ENCODE data around the gene CPED1. TPM values are rescaled to one million over a fixed set of nuclear protein-coding genes. Genes with fewer than 3 reads are reported as not detected.
"Not testable (repeated sequence)": the region's sequence is repeated elsewhere in the genome, so short reads cannot be mapped to it uniquely, and the experiment has no call there.

The CPED1 gene
- total RNA-seq, 1 donor from 2014 or later = 0.77 TPM

DNA sequence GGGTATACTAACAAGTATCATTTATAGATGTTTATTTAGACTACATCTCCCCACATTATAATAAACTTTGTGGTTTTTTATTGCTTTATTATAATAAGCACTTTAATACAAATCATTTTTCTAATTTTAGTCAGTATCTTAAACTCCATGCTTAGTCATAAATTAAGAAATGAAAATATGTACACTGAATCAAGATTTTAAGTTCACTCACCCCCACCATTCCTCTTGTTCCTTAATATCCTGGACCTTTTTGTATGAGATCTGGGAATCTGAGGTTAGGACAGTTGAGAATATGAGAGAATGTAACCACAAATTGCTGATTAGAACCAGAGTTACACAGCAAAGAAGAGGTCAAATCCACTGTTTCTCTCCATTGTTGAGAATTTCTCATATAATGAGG is 246.7 kb downstream of the CPED1 start:
- DNase-seq (ENCODE audit: low read depth in 2 of 2) = no peak

- no peak for DNase-seq (ENCODE audit: low read depth in 2 of 2)
Observed at GRCh38 chr7:121237601-121238000, 249.1 kb downstream of the CPED1 start.

DNA sequence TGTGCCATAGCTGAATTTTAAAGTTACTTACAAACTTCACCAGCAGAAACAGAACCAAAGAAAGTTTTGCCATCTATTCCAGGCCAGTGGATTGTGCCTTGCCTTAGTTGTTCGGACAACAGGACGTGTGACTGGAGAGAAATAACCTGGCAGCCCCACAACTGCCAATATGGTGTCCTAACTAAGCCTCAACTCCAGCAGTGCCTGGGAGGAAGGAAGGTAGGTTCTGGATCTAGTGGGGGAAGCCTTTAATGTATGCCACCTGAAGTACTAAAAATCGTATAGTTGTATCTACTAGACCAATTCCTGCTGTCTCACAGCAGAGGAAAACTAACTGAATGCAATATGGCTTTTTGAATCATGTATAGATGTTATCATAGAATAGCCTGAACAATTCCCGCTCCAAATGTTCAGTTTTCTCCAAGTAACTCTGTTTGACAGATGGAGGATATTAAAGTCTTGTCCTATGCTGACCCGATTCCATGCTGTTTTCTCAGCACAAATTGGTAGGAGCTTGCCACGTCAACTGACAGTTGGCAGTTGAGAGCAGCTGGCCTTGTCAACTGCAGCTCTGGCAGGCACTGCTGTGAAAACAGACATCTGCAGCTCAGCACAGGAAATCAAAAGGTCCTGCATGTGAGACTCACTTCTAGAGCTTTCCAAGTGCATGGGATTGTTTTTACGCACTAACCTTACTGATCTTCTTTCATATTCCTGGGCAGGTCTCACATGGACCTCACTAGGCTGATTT is 255.8 kb downstream of the CPED1 start:
- no peak for DNase-seq (ENCODE audit: low read depth in 2 of 2)

DNA sequence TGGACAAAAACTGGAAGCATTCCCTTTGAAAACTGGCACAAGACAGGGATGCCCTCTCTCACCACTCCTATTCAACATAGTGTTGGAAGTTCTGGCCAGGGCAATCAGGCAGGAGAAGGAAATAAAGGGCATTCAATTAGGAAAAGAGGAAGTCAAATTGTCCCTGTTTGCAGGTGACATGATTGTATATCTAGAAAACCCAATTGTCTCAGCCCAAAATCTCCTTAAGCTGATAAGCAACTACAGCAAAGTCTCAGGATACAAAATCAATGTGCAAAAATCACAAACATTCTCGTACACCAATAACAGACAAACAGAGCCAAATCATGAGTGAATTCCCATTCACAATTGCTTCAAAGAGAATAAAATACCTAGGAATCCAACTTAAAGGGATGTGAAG is 262.9 kb downstream of the CPED1 start:
- not testable (repeated sequence) for DNase-seq (ENCODE audit: low read depth in 2 of 2)

DNA sequence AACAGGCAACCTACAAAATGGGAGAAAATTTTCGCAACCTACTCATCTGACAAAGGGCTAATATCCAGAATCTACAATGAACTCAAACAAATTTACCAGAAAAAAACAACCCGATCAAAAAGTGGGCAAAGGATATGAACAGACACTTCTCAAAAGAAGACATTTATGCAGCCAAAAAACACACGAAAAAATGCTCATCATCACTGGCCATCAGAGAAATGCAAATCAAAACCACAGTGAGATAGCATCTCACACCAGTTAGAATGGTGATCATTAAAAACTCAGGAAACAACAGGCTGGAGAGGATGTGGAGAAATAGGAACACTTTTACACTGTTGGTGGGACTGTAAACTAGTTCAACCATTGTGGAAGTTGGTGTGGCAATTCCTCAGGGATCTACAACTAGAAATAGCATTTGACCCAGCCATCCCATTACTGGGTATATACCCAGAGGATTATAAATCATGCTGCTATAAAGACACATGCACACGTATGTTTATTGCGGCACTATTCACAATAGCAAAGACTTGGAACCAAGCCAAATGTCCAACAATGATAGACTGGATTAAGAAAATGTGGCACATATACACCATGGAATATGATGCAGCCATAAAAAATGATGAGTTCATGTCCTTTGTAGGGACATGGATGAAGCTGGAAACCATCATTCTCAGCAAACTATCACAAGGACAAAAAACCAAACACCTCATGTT is 264.2 kb downstream of the CPED1 start:
- DNase-seq (ENCODE audit: low read depth in 2 of 2) = not testable (repeated sequence)

- no peak for DNase-seq (ENCODE audit: low read depth in 2 of 2)
Observed at GRCh38 chr7:121259826-121260225, 271.3 kb downstream of the CPED1 start.

DNA sequence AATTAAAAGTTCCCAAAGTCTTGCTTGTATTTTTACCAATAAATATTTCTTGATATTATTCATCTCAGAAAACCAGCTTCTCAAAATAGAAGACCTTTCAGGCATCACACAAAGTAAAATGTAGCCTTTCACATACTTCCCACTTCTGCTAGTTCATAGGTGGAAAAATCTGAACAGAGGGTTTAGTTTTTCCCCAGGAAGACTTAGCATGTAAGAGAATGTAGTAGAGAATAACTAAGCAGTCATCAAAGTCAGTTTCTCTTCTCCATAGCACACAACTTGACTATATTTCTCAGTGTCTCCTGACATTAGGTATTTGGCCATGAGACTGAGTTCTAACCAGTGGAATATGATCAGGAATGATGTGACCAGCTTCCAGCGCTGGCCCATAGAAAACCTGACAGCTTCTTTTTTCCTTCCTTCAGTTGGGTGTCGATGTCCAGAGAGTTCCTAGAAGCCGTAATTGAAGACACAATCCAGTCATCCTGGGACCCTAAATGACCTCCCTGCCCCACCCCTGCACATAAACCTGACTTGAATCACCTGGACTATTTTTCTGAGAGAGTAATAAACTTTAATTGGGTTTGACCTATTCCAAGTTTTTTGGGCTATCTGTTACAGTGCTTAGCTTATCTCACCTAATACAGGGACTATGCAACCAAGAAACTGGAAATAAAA is 272.8 kb downstream of the CPED1 start:
- no peak for DNase-seq (ENCODE audit: low read depth in 2 of 2)

- no peak for DNase-seq (ENCODE audit: low read depth in 2 of 2)
Observed at GRCh38 chr7:121262221-121262620, 273.7 kb downstream of the CPED1 start.

- no peak for DNase-seq (ENCODE audit: low read depth in 2 of 2)
Observed at GRCh38 chr7:121262969-121263368, 274.5 kb downstream of the CPED1 start.

DNA sequence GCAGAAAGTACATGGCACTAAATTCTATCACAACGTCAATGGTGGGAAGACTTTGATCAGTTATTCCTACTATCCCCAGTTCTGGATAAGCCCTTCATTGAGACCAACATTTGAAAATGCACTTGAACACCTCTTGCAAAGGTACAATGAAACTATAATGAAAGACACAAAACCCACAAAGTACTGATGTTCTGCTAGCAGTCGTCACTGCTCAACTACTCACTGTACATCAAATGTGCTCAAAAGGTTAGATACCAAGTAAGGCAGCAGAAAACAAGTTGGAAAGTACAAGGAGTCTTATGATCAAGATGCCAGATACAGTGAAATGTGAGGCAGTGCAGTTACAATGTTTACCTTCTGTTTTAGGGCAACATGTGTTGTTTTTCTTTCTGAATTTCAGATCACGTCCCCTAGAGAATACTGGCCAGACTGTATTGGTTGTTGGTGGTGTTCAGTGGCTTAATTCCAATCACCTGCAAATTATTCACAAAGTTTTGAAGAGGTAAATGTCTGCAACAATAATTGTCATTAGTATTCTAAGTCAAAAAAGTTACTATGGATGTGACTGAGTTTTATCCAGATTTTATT is 277.9 kb downstream of the CPED1 start:
- DNase-seq (ENCODE audit: low read depth in 2 of 2) = no peak

- DNase-seq (ENCODE audit: low read depth in 2 of 2) = no peak
Observed at GRCh38 chr7:121267612-121268011, 279.1 kb downstream of the CPED1 start.

DNA sequence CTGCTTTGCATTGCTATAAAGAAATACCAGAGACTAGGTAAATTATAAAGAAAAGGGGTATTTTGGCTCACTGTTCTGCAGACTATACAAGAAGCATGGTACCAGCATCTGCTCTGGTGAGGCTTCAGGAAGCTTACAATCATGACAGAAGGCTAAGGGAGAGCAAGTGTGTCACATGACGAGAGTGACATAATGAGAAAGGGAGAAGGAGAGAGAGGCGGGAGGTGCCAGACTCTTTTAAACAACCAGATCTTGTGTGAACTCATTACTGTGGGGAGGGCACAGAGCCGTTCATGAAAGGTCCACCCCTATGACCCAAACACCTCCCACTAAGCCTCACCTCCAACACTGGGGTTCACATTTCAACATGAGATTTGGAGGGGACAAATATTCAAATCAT is 281.3 kb downstream of the CPED1 start:
- no peak for DNase-seq (ENCODE audit: low read depth in 2 of 2)

GRCh38 chr7:121271098-121271497 is 282.6 kb downstream of the CPED1 start:
- no peak for DNase-seq (ENCODE audit: low read depth in 2 of 2)

DNA sequence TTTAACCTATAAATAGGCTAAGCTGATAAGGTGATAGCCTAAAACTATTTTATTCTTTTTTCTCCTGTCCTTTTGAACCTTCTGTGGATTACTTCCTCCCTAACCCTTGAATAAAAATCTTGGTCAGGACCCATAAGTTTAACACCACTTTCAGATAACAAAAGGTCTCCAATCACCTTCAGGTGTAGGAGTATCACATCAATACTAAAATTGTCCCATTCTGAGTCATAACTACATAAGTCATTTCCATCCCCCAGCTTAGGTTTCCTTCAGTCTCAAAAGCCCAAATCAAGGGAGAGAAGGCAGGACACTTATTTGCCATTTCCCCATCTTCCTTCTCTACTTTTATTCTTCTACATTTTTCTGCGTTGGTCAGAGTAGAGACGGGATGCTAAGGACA is 283.4 kb downstream of the CPED1 start:
- DNase-seq (ENCODE audit: low read depth in 2 of 2) = no peak

GRCh38 chr7:121272676-121273075 is 284.2 kb downstream of the CPED1 start:
- no peak for DNase-seq (ENCODE audit: low read depth in 2 of 2)

GRCh38 chr7:121273467-121274167 is 285.1 kb downstream of the CPED1 start:
- DNase-seq (ENCODE audit: low read depth in 2 of 2) = no peak

DNA sequence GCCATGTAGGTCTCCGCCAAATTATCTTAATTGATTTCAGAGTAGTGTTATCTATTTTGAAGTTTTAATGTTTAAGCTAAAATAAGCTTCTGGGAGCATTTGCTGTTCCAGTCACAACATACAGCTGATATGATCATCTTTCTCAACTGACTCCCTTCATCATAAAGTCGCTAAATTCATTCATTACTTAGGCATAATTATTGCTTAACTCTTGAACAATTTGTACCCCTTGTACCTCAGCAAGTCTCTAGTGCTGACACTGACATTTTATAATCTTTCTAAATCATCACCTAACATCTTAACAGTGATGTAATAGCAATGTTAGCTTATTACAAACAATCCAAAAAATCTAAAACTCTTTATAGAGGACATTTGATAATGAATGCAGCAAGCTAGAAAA is 286.0 kb downstream of the CPED1 start:
- DNase-seq (ENCODE audit: low read depth in 2 of 2) = no peak

DNA sequence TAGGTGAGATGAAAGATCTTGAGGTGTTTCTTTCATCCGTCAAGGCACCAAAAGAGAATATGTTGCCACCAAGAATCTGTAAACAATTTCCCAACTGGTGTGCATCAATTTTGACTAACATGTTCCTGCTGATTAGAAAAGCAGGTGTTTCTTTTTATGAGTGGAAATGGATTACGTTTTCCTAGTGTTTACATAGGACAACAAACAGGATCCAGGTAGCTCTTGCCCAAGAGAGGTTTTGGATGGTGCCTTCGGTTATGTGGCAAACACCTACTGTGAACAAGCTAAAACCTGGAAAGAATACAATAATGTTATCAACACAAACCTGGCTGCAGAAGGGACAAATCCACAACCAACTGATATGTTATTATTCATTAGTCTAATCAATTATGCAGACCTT is 286.7 kb downstream of the CPED1 start:
- DNase-seq (ENCODE audit: low read depth in 2 of 2) = no peak

DNA sequence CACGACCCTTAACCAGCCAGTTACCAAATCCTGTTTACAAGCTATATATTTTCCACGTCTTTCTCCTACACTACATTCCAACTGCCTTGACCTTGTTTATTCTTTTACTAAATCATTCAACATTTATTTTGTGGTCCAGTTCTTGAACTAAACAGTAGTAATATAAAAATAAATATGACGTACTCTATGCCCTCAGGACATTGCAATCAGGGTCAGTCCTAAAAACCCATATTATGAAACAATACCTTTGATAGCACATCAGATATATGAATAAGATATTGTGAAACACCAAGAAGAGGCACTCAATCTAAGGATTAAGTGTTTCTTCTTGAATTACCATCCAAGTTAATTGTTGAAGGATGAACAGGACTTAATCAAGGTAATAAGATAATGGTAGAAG is 287.8 kb downstream of the CPED1 start:
- DNase-seq (ENCODE audit: low read depth in 2 of 2) = no peak

DNA sequence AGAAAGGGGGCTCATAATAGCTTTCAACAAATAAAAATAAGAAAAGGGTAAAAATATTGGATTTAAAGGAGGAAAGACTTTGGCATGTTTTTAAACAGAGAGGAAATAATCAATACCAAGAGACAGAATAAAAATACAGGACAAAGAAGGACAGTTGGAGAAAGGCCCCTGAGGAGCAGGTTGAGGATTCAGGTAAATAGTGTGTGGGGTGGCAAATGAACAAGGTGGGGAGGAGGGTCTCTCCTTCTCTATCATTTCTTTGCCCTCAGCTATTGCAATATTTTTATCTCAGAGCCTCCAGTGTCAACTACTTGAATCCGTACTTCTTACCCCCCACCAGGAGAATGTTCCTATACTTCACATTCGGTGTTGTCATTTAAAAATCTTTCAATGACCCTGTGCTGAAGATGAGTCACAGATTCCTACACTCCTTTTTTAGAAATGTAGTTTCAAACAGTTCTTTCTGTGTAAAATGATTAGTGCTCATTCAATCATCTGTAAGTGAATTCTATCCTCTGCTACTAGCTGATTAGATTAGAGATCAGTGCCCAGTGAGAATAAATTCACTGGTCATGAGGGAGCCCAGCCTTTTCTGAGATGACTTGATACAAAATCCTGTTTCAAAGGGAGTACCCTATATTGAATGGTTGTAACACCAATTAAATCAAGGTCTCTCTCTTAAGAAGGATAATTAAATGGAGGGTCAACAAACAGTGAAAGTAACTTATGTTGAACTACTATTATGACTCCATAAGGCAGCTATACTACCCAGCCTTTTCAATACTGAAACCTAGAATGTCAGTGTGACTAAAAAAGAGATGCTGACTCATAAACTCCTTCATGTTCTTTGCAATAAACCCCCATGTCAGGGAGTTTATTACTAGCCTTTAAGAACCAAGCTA is 289.9 kb downstream of the CPED1 start:
- no peak for DNase-seq (ENCODE audit: low read depth in 2 of 2)
